ENCODE results near the gene YTHDF1. TPM values are rescaled to one million over a fixed set of nuclear protein-coding genes. Genes with fewer than 3 reads are reported as not detected.

Gene YTHDF1
- total RNA-seq, 6 experiments from 2014 or later: 35.4 to 40.0 (median 37.2) TPM

GRCh38 chr20:63241272-63241671 is 25.3 kb upstream of the YTHDF1 start:
- no peaks in the 10 kb centered on the region for H3K9me3 Mint-ChIP-seq
- no peak overlapping the region for H3K27ac Mint-ChIP-seq
- no peak overlapping the region for H3K4me3 Mint-ChIP-seq
- TF ChIP-seq CTCF (IDR thresholded peaks at IDR 0.05): no peak
- no peaks in the 10 kb centered on the region for H3K4me1 Mint-ChIP-seq (ENCODE audit: low read depth)
- no peak for DNase-seq
- peaks cover 21% of the 10 kb centered on the region for H3K27me3 Mint-ChIP-seq (ENCODE audit: insufficient read depth)
- no peaks in the 10 kb centered on the region for H3K36me3 Mint-ChIP-seq (ENCODE audit: low read depth)

GRCh38 chr20:63240004-63240403 is 24.1 kb upstream of the YTHDF1 start:
- no peak for TF ChIP-seq CTCF (IDR thresholded peaks at IDR 0.05)
- no peak overlapping the region for H3K27ac Mint-ChIP-seq
- no peaks in the 10 kb centered on the region for H3K9me3 Mint-ChIP-seq
- no peaks in the 10 kb centered on the region for H3K36me3 Mint-ChIP-seq (ENCODE audit: low read depth)
- no peak overlapping the region for H3K4me3 Mint-ChIP-seq
- DNase-seq: no peak
- no peaks in the 10 kb centered on the region for H3K4me1 Mint-ChIP-seq (ENCODE audit: low read depth)
- peaks cover 17% of the 10 kb centered on the region for H3K27me3 Mint-ChIP-seq (ENCODE audit: insufficient read depth)

- TF ChIP-seq CTCF (IDR thresholded peaks at IDR 0.05): no peak
- Mint-ChIP-seq H3K9me3 (no peaks in the 10 kb centered on the region), H3K27ac (no peak overlapping the region)
These were observed 23.5 kb upstream of the YTHDF1 start for GRCh38 chr20:63239431-63239830.

GRCh38 chr20:63238514-63239125 is 22.7 kb upstream of the YTHDF1 start:
- DNase-seq: no peak
- no peak for TF ChIP-seq CTCF (IDR thresholded peaks at IDR 0.05)

More at GRCh38 chr20:63239431-63239830, 23.5 kb upstream of the YTHDF1 start:
- no peaks in the 10 kb centered on the region for H3K4me1 Mint-ChIP-seq (ENCODE audit: low read depth)
- no peaks in the 10 kb centered on the region for H3K36me3 Mint-ChIP-seq (ENCODE audit: low read depth)
- DNase-seq: no peak
- H3K4me3 Mint-ChIP-seq: no peak overlapping the region
- H3K27me3 Mint-ChIP-seq (ENCODE audit: insufficient read depth): peaks cover 17% of the 10 kb centered on the region

GRCh38 chr20:63238031-63238430 is 22.1 kb upstream of the YTHDF1 start:
- no peak for TF ChIP-seq CTCF (IDR thresholded peaks at IDR 0.05)
- H3K36me3 Mint-ChIP-seq (ENCODE audit: low read depth): no peaks in the 10 kb centered on the region

More at GRCh38 chr20:63238514-63239125, 22.7 kb upstream of the YTHDF1 start:
- Mint-ChIP-seq H3K27me3 (ENCODE audit: insufficient read depth) (peaks cover 12% of the 10 kb centered on the region), H3K4me3 (no peak overlapping the region), H3K4me1 (ENCODE audit: low read depth) (no peaks in the 10 kb centered on the region), H3K36me3 (ENCODE audit: low read depth) (no peaks in the 10 kb centered on the region), H3K9me3 (no peaks in the 10 kb centered on the region), H3K27ac (no peak overlapping the region)

More at GRCh38 chr20:63238031-63238430, 22.1 kb upstream of the YTHDF1 start:
- Mint-ChIP-seq H3K27me3 (ENCODE audit: insufficient read depth) (peaks cover 10% of the 10 kb centered on the region), H3K27ac (no peak overlapping the region), H3K9me3 (no peaks in the 10 kb centered on the region), H3K4me1 (ENCODE audit: low read depth) (peaks cover 2% of the 10 kb centered on the region), H3K4me3 (no peak overlapping the region)
- DNase-seq: no peak
